MCF 10A (cell line): ENCODE data around the gene GALNT1. TPM values are rescaled to one million over a fixed set of nuclear protein-coding genes. Genes with fewer than 3 reads are reported as not detected.

ENCODE experiments used
- BruUV-seq: library from RNA; stranded (reverse); fragments of 400-500 nt; replicated peaks from 2 replicates; lab custom pipeline; 2021; lab: Mats Ljungman, UMichigan
- CTCF ChIA-PET: fragments of 300-600 bp; sonication (Branson Sonifier 250); formaldehyde crosslinking; extraction: SDS; loops from one replicate; lab custom pipeline; 2021; ENCODE audit warnings: antibody characterized with exemption, inconsistent platforms; lab: Yijun Ruan, JAX
- POLR2A ChIA-PET: fragments of 300-600, 350-650 bp; sonication (Branson Sonifier 250); formaldehyde crosslinking; extraction: SDS; loops from one replicate; lab custom pipeline; 2020; ENCODE audit warnings: antibody characterized with exemption, inconsistent platforms; lab: Yijun Ruan, JAX
- DNase-seq: peaks from one replicate; pipeline ENCODE4 v3.0.0-alpha.2; 2018; ENCODE audit not compliant: unreplicated experiment
- H3K27ac Mint-ChIP-seq: one replicate; pipeline ENCODE4 v1.8.0; 2022; ENCODE audit warnings: mild to moderate bottlenecking, low read depth, mixed read lengths; ENCODE audit not compliant: unreplicated experiment
- H3K27me3 Mint-ChIP-seq: one replicate; pipeline ENCODE4 v1.8.0; 2022; ENCODE audit warnings: mixed read lengths; ENCODE audit not compliant: insufficient read depth, unreplicated experiment
- H3K36me3 Mint-ChIP-seq: one replicate; pipeline ENCODE4 v1.8.0; 2022; ENCODE audit warnings: mild to moderate bottlenecking, moderate library complexity, mixed read lengths; ENCODE audit not compliant: insufficient read depth, unreplicated experiment
- H3K4me1 Mint-ChIP-seq: one replicate; pipeline ENCODE4 v1.8.0; 2022; ENCODE audit warnings: mixed read lengths; ENCODE audit not compliant: insufficient read depth, unreplicated experiment
- H3K4me3 Mint-ChIP-seq: one replicate; pipeline ENCODE4 v1.8.0; 2022; ENCODE audit warnings: mild to moderate bottlenecking, moderate library complexity, mixed read lengths; ENCODE audit not compliant: unreplicated experiment
- H3K9me3 Mint-ChIP-seq: one replicate; pipeline ENCODE4 v1.8.0; 2022; ENCODE audit warnings: mixed read lengths; ENCODE audit not compliant: unreplicated experiment
- CTCF ChIP-seq: fragments of 200-600 bp; IDR thresholded peaks from one replicate; pipeline ENCODE4 v1.8.0; 2022; ENCODE audit warnings: antibody characterized with exemption, mild to moderate bottlenecking; ENCODE audit not compliant: unreplicated experiment
- intact Hi-C: fragments of 100-400 bp; cut with micrococcal nuclease; formaldehyde crosslinking; loops from 2 replicates; pipeline ENCODE4 v1.14.1; 2022
- total RNA-seq: library from RNA; stranded (reverse); gene quantifications from 2 replicates; pipeline ENCODE4 v1.2.3, GENCODE V29; 2022

Gene GALNT1
- total RNA-seq, 1 experiment from 2014 or later, result 71.0 TPM

- H3K4me3 Mint-ChIP-seq, result no peak overlapping the region
- H3K9me3 Mint-ChIP-seq, result no peaks in the 10 kb centered on the region
- H3K27me3 Mint-ChIP-seq, result no peaks in the 10 kb centered on the region
- peaks cover 27% of the 10 kb centered on the region for H3K4me1 Mint-ChIP-seq
- ChIA-PET CTCF (no interaction called here), POLR2A (interaction anchor here (0.5 to 5.1 kb wide), 7 partner anchors 9 to 274 kb away, joined by 3 to 55 read pairs (median 3); partner anchors contain the start of genes GALNT1, INO80C and ZNF24)
- intact Hi-C loops, result no loop called here
- DNase-seq, result no peak
- TF ChIP-seq CTCF, result no peak
- H3K36me3 Mint-ChIP-seq, result no peaks in the 10 kb centered on the region
- BruUV-seq, result no TSS peak
- H3K27ac Mint-ChIP-seq, result no peak overlapping the region
These were observed 36.7 kb downstream of the GALNT1 start for GRCh38 chr18:35618289-35618688.

- intact Hi-C loops, result no loop called here
- BruUV-seq, result no TSS peak
- DNase-seq, result no peak
- POLR2A ChIA-PET, result interaction anchor here (0.5 to 5.1 kb wide), 7 partner anchors 19 to 274 kb away, joined by 3 to 55 read pairs (median 3); partner anchors contain the start of genes GALNT1, INO80C and ZNF24
- Mint-ChIP-seq H3K27ac (no peak overlapping the region), H3K9me3 (no peaks in the 10 kb centered on the region), H3K36me3 (no peaks in the 10 kb centered on the region), H3K4me1 (peaks cover 31% of the 10 kb centered on the region), H3K27me3 (no peaks in the 10 kb centered on the region), H3K4me3 (no peak overlapping the region)
- CTCF ChIA-PET, result no interaction called here
- TF ChIP-seq CTCF, result no peak
These were observed 37.2 kb downstream of the GALNT1 start for GRCh38 chr18:35618696-35619095.

GRCh38 chr18:35619464-35619863 is 37.9 kb downstream of the GALNT1 start:
- no peaks in the 10 kb centered on the region for H3K27me3 Mint-ChIP-seq
- H3K4me1 Mint-ChIP-seq, result peaks cover 36% of the 10 kb centered on the region
- intact Hi-C loops, result no loop called here
- no peak for DNase-seq
- BruUV-seq, result no TSS peak
- CTCF ChIA-PET, result interaction anchor here (0.5 to 0.7 kb wide), 2 partner anchors 17 to 206 kb away, joined by 3 read pairs; no protein-coding TSS in a partner anchor
- H3K4me3 Mint-ChIP-seq, result no peak overlapping the region
- POLR2A ChIA-PET, result interaction anchor here (1.0 to 5.1 kb wide), 3 partner anchors 18 to 275 kb away, joined by 3 to 55 read pairs (median 3); partner anchors contain the start of genes GALNT1 and ZNF24
- H3K36me3 Mint-ChIP-seq, result no peaks in the 10 kb centered on the region
- no peaks in the 10 kb centered on the region for H3K9me3 Mint-ChIP-seq
- H3K27ac Mint-ChIP-seq, result no peak overlapping the region
- no peak for TF ChIP-seq CTCF

GRCh38 chr18:35619941-35620340 is 38.4 kb downstream of the GALNT1 start:
- Mint-ChIP-seq H3K9me3 (no peaks in the 10 kb centered on the region), H3K36me3 (no peaks in the 10 kb centered on the region), H3K27ac (no peak overlapping the region), H3K4me3 (no peak overlapping the region), H3K4me1 (peaks cover 35% of the 10 kb centered on the region), H3K27me3 (no peaks in the 10 kb centered on the region)
- no TSS peak for BruUV-seq
- intact Hi-C loops, result no loop called here
- no peak for DNase-seq
- ChIA-PET POLR2A (interaction anchor here (1.0 to 1.5 kb wide), 2 partner anchors 8 to 18 kb away, joined by 3 to 4 read pairs; no protein-coding TSS in a partner anchor), CTCF (interaction anchor here (0.7 kb wide), 1 partner anchor 18 kb away, joined by 3 read pairs; no protein-coding TSS in a partner anchor)
- no peak for TF ChIP-seq CTCF
